MCF 10A (cell line): Measurements from ENCODE around the gene PEAR1. TPM values are rescaled to one million over a fixed set of nuclear protein-coding genes. Genes with fewer than 3 reads are reported as not detected.

Experiments used
- BruUV-seq: library from RNA; stranded (reverse); fragments of 400-500 nt; replicated peaks from 2 replicates; lab custom pipeline; 2021; lab: Mats Ljungman, UMichigan
- CTCF ChIA-PET: fragments of 300-600 bp; sonication (Branson Sonifier 250); formaldehyde crosslinking; extraction: SDS; loops from one replicate; lab custom pipeline; 2021; ENCODE audit warnings: antibody characterized with exemption, inconsistent platforms; lab: Yijun Ruan, JAX
- POLR2A ChIA-PET: fragments of 300-600, 350-650 bp; sonication (Branson Sonifier 250); formaldehyde crosslinking; extraction: SDS; loops from one replicate; lab custom pipeline; 2020; ENCODE audit warnings: antibody characterized with exemption, inconsistent platforms; lab: Yijun Ruan, JAX
- DNase-seq: peaks from one replicate; pipeline ENCODE4 v3.0.0-alpha.2; 2018; ENCODE audit not compliant: unreplicated experiment
- H3K27ac Mint-ChIP-seq: one replicate; pipeline ENCODE4 v1.8.0; 2022; ENCODE audit warnings: mild to moderate bottlenecking, low read depth, mixed read lengths; ENCODE audit not compliant: unreplicated experiment
- H3K27me3 Mint-ChIP-seq: one replicate; pipeline ENCODE4 v1.8.0; 2022; ENCODE audit warnings: mixed read lengths; ENCODE audit not compliant: insufficient read depth, unreplicated experiment
- H3K36me3 Mint-ChIP-seq: one replicate; pipeline ENCODE4 v1.8.0; 2022; ENCODE audit warnings: mild to moderate bottlenecking, moderate library complexity, mixed read lengths; ENCODE audit not compliant: insufficient read depth, unreplicated experiment
- H3K4me1 Mint-ChIP-seq: one replicate; pipeline ENCODE4 v1.8.0; 2022; ENCODE audit warnings: mixed read lengths; ENCODE audit not compliant: insufficient read depth, unreplicated experiment
- H3K4me3 Mint-ChIP-seq: one replicate; pipeline ENCODE4 v1.8.0; 2022; ENCODE audit warnings: mild to moderate bottlenecking, moderate library complexity, mixed read lengths; ENCODE audit not compliant: unreplicated experiment
- H3K9me3 Mint-ChIP-seq: one replicate; pipeline ENCODE4 v1.8.0; 2022; ENCODE audit warnings: mixed read lengths; ENCODE audit not compliant: unreplicated experiment
- CTCF ChIP-seq: fragments of 200-600 bp; IDR thresholded peaks from one replicate; pipeline ENCODE4 v1.8.0; 2022; ENCODE audit warnings: antibody characterized with exemption, mild to moderate bottlenecking; ENCODE audit not compliant: unreplicated experiment
- intact Hi-C: fragments of 100-400 bp; cut with micrococcal nuclease; formaldehyde crosslinking; loops from 2 replicates; pipeline ENCODE4 v1.14.1; 2022
- total RNA-seq: library from RNA; stranded (reverse); gene quantifications from 2 replicates; pipeline ENCODE4 v1.2.3, GENCODE V29; 2022

The PEAR1 gene
- total RNA-seq, 1 experiment from 2014 or later: 6.5 TPM

GRCh38 chr1:156908955-156909354, 15.4 kb downstream of the PEAR1 start:
- no peaks in the 10 kb centered on the region for H3K36me3 Mint-ChIP-seq
- no peak overlapping the region for H3K27ac Mint-ChIP-seq
- intact Hi-C loops: no loop called here
- H3K4me1 Mint-ChIP-seq: peaks cover 19% of the 10 kb centered on the region
- BruUV-seq: no TSS peak
- no peak for DNase-seq
- ChIA-PET CTCF (interaction anchor here (0.6 to 3.5 kb wide), 8 partner anchors 8 to 246 kb away, joined by 3 to 34 read pairs (median 3); no protein-coding TSS in a partner anchor), POLR2A (no interaction called here)
- no peak for TF ChIP-seq CTCF
- H3K9me3 Mint-ChIP-seq: no peaks in the 10 kb centered on the region
- H3K4me3 Mint-ChIP-seq: no peak overlapping the region
- H3K27me3 Mint-ChIP-seq: peaks cover 13% of the 10 kb centered on the region

GRCh38 chr1:156909671-156910070, 16.2 kb downstream of the PEAR1 start:
- no peak for DNase-seq
- Mint-ChIP-seq H3K27me3 (peaks cover 13% of the 10 kb centered on the region), H3K27ac (no peak overlapping the region), H3K36me3 (no peaks in the 10 kb centered on the region), H3K9me3 (no peaks in the 10 kb centered on the region), H3K4me1 (peaks cover 19% of the 10 kb centered on the region), H3K4me3 (no peak overlapping the region)
- intact Hi-C loops: loop anchor here (10.0 kb wide), 1 partner anchor 245 kb away; no protein-coding TSS in a partner anchor
- no TSS peak for BruUV-seq
- no peak for TF ChIP-seq CTCF
- POLR2A ChIA-PET: no interaction called here
- CTCF ChIA-PET: interaction anchor here (0.6 to 3.5 kb wide), 14 partner anchors 8 to 498 kb away, joined by 3 to 34 read pairs (median 4); partner anchors contain the start of gene PEAR1

- ChIA-PET POLR2A (interaction anchor here (0.8 to 1.0 kb wide), 2 partner anchors 18 to 20 kb away, joined by 3 to 4 read pairs; no protein-coding TSS in a partner anchor), CTCF (interaction anchor here (0.6 to 3.5 kb wide), 15 partner anchors 9 to 284 kb away, joined by 3 to 34 read pairs (median 5); partner anchors contain the start of gene PEAR1)
- H3K4me3 Mint-ChIP-seq: no peak overlapping the region
- H3K27ac Mint-ChIP-seq: no peak overlapping the region
- BruUV-seq: no TSS peak
- H3K9me3 Mint-ChIP-seq: no peaks in the 10 kb centered on the region
- intact Hi-C loops: loop anchor here (10.0 kb wide), 1 partner anchor 244 kb away; no protein-coding TSS in a partner anchor
- H3K36me3 Mint-ChIP-seq: no peaks in the 10 kb centered on the region
- peaks cover 13% of the 10 kb centered on the region for H3K27me3 Mint-ChIP-seq
- DNase-seq: peak; percentile 47
- TF ChIP-seq CTCF: peak; percentile 99
- H3K4me1 Mint-ChIP-seq: peaks cover 19% of the 10 kb centered on the region
Measured at GRCh38 chr1:156910309-156910782, 16.8 kb downstream of the PEAR1 start.

- CTCF ChIA-PET: interaction anchor here (0.6 to 3.5 kb wide), 14 partner anchors 10 to 244 kb away, joined by 3 to 34 read pairs (median 4); no protein-coding TSS in a partner anchor
- H3K4me3 Mint-ChIP-seq: no peak overlapping the region
- no peaks in the 10 kb centered on the region for H3K9me3 Mint-ChIP-seq
- peaks cover 19% of the 10 kb centered on the region for H3K4me1 Mint-ChIP-seq
- no peak for DNase-seq
- POLR2A ChIA-PET: interaction anchor here (1.3 kb wide), 1 partner anchor 20 kb away, joined by 3 read pairs; no protein-coding TSS in a partner anchor
- peaks cover 4% of the 10 kb centered on the region for H3K36me3 Mint-ChIP-seq
- TF ChIP-seq CTCF: no peak
- H3K27me3 Mint-ChIP-seq: peaks cover 13% of the 10 kb centered on the region
- no peak overlapping the region for H3K27ac Mint-ChIP-seq
- intact Hi-C loops: loop anchor here (10.0 kb wide), 1 partner anchor 243 kb away; no protein-coding TSS in a partner anchor
- BruUV-seq: no TSS peak
Measured at GRCh38 chr1:156911577-156912298, 18.2 kb downstream of the PEAR1 start.
